HG03521 (cell line): ENCODE data around the gene SKOR1.

ENCODE experiments used
- ATAC-seq: cut with Tn5 transposase; IDR thresholded peaks from one replicate; pipeline ENCODE4 v1.9.1; 2021; ENCODE audit warnings: mild to moderate bottlenecking, moderate library complexity; ENCODE audit not compliant: unreplicated experiment

The SKOR1 gene

DNA sequence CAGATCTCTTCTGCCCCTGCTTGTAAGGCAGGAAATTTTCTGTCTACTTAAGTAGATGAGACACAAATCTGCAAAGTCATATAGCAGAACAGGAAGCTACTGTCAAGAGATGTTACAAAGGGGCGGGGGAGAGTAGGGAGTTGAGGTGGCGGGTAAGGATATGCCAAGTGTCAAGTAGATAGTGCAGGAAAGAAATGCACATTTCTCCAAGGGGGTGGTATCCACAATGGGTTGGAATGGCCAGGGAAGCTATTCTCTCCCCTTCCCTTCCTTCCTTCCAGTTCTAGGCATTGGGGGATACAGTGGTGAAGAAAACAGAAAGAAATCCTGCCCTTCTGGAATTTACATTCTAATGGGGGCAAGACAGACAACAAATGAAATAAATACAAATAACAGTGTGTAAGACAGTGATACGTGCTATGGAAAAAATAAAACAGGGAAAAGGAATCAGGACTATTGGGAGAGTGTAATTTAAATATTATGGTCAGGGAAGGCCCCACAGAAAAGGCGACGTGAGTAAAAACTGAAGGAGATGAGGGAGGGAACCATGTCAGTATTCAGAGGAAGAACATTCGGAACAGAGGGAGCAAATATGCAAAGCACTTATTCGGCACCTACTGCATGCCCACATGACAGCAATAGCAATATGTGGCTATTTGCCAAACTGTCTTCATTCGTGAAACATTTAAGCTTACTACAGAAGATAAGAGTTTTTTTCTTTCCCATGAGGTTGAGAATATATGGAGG lies 57.4 kb downstream of the SKOR1 start:
- ATAC-seq = no peak

DNA sequence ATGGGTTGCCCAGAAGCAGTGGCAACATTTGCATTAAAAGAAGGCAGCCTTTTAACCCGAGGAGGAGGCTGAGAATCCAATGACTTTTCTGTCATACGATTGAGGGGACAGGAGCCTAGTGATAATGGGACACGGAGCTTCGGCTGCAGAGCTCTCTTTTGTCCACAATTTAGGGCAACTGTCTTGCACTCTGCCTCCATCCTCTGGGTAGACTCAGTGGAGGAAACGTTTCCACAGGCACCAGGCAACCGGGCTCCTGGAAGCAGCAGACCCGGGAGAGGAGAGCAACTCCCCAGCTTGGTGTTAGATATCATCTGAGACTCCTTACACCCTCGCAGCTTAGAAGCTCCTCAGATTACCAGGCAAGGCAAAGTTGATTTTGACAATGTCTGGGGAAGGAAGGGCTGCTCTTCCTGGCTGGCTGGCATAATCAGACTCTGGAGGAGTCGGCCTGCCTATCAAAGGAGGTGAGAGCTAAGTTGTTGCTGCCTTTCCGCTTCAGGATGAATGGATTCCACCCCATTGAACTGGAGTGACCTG lies 58.0 kb downstream of the SKOR1 start:
- no peak for ATAC-seq

DNA sequence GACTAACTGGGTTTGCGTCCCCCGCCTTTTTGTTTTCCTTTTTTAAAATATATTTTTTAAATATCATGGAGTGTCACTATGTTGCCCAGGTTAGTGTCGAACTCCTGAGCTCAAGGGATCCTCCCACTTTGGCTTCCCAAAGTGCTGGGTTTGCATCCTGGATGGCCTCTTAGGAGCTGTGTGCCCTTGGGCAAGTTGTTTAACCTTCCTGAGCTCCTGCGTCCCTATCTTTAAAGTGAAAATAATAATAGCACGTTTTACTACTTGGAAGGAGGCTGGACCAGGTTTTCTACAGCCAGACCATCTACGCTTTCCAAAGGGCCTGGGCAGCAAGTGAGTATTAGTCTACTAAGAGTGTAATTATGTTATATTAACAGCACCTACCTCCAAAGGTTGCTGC lies 58.7 kb downstream of the SKOR1 start:
- ATAC-seq = no peak
